ENCODE results near the gene ADAM8. TPM values are rescaled to one million over a fixed set of nuclear protein-coding genes. Genes with fewer than 3 reads are reported as not detected.

The ADAM8 gene
- total RNA-seq, 1 donor from 2014 or later = 2.6 TPM

DNA sequence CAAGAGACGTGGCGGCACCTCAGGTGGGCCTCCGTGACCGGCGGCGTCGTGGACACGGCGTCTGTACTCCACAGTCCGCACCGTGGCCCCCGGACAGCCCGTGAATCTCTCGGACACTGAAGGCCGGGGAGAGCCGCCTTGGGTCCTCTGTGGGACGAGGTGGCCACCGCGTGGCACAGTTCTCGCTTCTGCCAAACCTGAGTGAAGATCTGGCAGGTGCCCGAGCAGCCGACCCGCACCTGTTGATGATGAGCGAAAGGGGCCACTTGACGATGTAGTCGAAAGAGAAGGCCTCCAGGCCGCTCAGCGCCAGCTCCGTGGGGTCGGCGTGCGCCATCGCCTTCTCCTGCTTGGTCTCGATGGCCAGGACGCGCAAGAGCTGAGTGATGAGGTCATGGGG lies 8.5 kb upstream of the ADAM8 start:
- Histone ChIP-seq H3K4me1 (ENCODE audit: control insufficient read depth in 3 of 3, insufficient read depth in 3 of 3, low read length in 3 of 3) (peaks cover 0 to 3% (median 0%) of the 10 kb centered on the region in 3 donors), H3K9ac (ENCODE audit: low read depth in 1 of 3, low read length in 3 of 3) (no peak overlapping the region), H3K27me3 (ENCODE audit: control insufficient read depth in 3 of 3, insufficient read depth in 3 of 3, low read length in 3 of 3) (no peaks in the 10 kb centered on the region), H3K27ac (ENCODE audit: low read depth, low read length) (no peak overlapping the region), H3K4me3 (ENCODE audit: low read length in 3 of 3) (no peak overlapping the region), H3K9me3 (ENCODE audit: control insufficient read depth in 3 of 3, low read length in 3 of 3) (no peaks in the 10 kb centered on the region), H3K36me3 (ENCODE audit: control insufficient read depth in 3 of 3, insufficient read depth in 3 of 3, low read length in 3 of 3) (peaks cover 80 to 86% (median 82%) of the 10 kb centered on the region in 3 donors)

DNA sequence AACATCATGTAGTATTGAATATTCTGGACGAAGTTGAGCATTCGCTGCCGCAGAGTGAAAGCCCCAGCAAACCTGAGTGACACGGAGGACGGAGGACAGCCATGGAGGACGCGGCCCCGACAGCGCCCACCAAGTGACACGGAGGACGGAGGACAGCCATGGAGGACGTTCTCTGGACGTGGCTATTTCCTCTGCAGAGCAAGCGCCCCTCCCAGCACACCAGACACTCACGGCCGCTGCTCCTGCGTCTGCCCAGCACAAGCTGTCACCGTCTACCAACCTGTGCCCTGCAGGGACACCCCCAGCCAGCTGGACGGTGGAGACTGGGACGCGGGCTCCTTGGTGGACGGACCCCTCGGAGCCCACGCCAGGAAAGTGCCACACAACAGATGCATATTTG lies 7.3 kb upstream of the ADAM8 start:
- Histone ChIP-seq H3K36me3 (ENCODE audit: control insufficient read depth in 3 of 3, insufficient read depth in 3 of 3, low read length in 3 of 3) (peaks cover 82 to 88% (median 83%) of the 10 kb centered on the region in 3 donors), H3K27ac (ENCODE audit: low read depth, low read length) (no peak overlapping the region), H3K4me1 (ENCODE audit: control insufficient read depth in 3 of 3, insufficient read depth in 3 of 3, low read length in 3 of 3) (peaks cover 0 to 7% (median 0%) of the 10 kb centered on the region in 3 donors), H3K9ac (ENCODE audit: low read depth in 1 of 3, low read length in 3 of 3) (no peak overlapping the region), H3K27me3 (ENCODE audit: control insufficient read depth in 3 of 3, insufficient read depth in 3 of 3, low read length in 3 of 3) (no peaks in the 10 kb centered on the region), H3K9me3 (ENCODE audit: control insufficient read depth in 3 of 3, low read length in 3 of 3) (no peaks in the 10 kb centered on the region), H3K4me3 (ENCODE audit: low read length in 3 of 3) (no peak overlapping the region)

DNA sequence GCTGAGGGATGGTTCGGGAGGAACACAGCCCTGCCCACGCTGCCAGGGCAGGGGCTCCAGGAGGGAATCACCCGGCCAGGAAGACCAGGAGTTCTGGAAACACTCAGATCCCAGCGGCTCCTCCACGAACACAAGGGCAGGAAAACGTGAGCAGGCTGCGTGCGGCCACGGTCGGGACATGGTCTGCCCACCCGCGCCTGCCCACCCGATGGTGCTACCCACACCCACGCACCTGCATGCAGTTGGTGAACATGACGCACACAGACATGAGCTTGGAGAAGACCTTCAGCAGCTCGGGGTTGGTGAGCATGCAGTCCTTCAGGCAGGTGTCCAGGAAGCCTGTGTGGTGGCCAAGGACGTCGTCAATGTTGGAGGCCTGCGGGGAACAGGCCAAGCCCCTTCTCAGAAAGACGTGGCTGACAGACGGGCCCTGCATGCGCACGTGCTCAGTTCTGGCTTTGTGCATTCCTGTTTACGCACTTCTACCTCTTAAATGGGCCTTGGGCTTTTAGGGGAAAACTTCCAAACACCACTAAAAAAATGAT lies 6.2 kb upstream of the ADAM8 start:
- Histone ChIP-seq H3K9ac (ENCODE audit: low read depth in 1 of 3, low read length in 3 of 3) (no peak overlapping the region), H3K36me3 (ENCODE audit: control insufficient read depth in 3 of 3, insufficient read depth in 3 of 3, low read length in 3 of 3) (peaks cover 76 to 84% (median 77%) of the 10 kb centered on the region in 3 donors), H3K4me3 (ENCODE audit: low read length in 3 of 3) (no peak overlapping the region), H3K9me3 (ENCODE audit: control insufficient read depth in 3 of 3, low read length in 3 of 3) (no peaks in the 10 kb centered on the region), H3K27me3 (ENCODE audit: control insufficient read depth in 3 of 3, insufficient read depth in 3 of 3, low read length in 3 of 3) (no peaks in the 10 kb centered on the region), H3K4me1 (ENCODE audit: control insufficient read depth in 3 of 3, insufficient read depth in 3 of 3, low read length in 3 of 3) (peaks cover 0 to 7% (median 0%) of the 10 kb centered on the region in 3 donors), H3K27ac (ENCODE audit: low read depth, low read length) (no peak overlapping the region)

DNA sequence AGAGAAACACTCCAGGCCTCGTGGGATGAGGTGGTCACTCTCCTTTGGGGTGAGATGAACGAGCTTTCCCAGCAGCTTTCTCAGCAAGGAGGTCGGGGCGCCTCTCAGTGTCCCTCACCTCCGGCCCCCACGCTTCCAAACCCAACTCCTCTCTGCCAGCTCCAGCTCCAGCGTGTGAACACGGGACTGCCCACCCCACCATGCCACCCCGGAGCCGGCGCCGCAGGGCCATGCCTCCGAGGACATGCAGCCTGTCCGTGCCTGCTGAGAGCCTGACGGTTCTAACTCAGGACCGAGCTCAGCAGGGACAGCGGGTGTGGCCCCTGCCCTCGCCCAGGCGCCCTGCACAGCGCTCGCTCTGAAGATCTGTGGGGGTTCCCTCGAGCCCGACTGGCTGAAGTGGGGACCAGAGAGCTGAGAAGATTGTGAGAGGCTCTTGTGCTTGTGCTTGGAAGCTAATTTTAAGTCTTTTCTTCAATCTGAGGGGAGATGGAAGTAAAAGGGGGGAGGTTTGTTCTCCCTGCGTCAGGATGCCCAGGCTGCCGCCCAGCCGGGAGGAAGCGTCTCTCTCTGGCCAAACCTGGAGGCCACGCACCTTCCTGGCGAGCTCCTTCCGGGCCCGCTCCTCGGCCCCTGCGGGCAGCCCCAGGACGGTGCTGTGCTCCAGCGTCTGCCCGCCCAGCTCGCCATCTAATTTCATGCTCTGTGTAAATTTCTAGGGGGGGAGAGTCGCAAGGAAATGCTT lies 5.1 kb upstream of the ADAM8 start:
- Histone ChIP-seq H3K36me3 (ENCODE audit: control insufficient read depth in 3 of 3, insufficient read depth in 3 of 3, low read length in 3 of 3) (peaks cover 69 to 77% (median 69%) of the 10 kb centered on the region in 3 donors), H3K9ac (ENCODE audit: low read depth in 1 of 3, low read length in 3 of 3) (no peak overlapping the region), H3K4me3 (ENCODE audit: low read length in 3 of 3) (no peak overlapping the region), H3K27ac (ENCODE audit: low read depth, low read length) (no peak overlapping the region), H3K9me3 (ENCODE audit: control insufficient read depth in 3 of 3, low read length in 3 of 3) (no peaks in the 10 kb centered on the region), H3K27me3 (ENCODE audit: control insufficient read depth in 3 of 3, insufficient read depth in 3 of 3, low read length in 3 of 3) (peaks cover 0 to 9% (median 5%) of the 10 kb centered on the region in 3 donors), H3K4me1 (ENCODE audit: control insufficient read depth in 3 of 3, insufficient read depth in 3 of 3, low read length in 3 of 3) (peaks cover 0 to 7% (median 0%) of the 10 kb centered on the region in 3 donors)

DNA sequence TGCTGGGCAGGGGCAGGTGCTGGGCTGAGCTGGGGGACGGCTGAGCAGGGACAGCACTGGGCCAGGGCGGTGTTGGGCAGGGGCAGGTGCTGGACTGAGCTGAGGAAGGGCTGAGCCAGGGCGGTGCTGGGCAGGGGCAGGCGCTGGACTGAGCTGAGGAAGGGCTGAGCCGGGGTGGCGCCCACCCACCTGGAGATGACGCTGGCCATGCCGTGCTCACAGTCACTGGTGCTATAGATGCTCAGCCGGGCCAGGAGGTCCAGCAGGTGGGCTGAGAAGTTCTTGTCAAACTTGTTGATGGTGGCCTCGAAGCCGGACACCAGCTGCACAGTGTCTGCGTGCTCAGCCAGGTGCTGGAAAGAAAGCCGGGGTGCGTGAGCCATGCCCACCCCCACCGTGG lies 4.4 kb upstream of the ADAM8 start:
- Histone ChIP-seq H3K36me3 (ENCODE audit: control insufficient read depth in 3 of 3, insufficient read depth in 3 of 3, low read length in 3 of 3) (peaks cover 63 to 70% (median 67%) of the 10 kb centered on the region in 3 donors), H3K27me3 (ENCODE audit: control insufficient read depth in 3 of 3, insufficient read depth in 3 of 3, low read length in 3 of 3) (peaks cover 2 to 15% (median 9%) of the 10 kb centered on the region in 3 donors)

DNA sequence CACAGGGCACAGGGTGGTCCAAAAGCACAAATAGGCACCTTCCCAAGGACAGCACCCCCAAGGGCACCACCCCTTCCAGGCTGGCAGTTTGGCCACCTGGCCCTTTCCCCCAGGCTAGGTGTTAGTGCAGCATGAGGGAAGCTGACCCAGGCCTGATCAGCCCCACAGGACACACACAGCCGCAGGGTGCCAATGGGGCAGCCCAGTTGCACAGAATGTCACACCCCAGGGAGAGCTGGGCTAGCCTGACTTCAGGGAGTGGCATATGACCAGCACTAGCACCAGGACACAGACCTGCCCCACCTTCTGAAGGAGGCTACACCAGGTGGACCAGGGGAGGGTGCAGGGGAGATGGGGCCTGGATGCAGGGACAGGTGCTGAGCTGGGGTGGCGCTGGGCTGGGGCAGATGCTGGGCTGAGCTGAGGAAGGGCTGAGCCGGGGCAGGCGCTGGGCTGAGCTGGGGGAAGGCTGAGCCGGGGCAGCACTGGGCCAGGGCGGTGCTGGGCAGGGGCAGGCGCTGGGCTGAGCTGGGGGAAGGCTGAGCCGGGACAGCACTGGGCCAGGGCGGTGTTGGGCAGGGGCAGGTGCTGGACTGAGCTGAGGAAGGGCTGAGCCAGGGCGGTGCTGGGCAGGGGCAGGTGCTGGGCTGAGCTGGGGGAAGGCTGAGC lies 3.9 kb upstream of the ADAM8 start:
- H3K27ac ChIP-seq (ENCODE audit: low read depth, low read length) = no peak overlapping the region
- H3K4me1 ChIP-seq (ENCODE audit: control insufficient read depth in 3 of 3, insufficient read depth in 3 of 3, low read length in 3 of 3) = peaks cover 0 to 7% (median 4%) of the 10 kb centered on the region in 3 donors
- peaks cover 5 to 20% (median 14%) of the 10 kb centered on the region in 3 donors for H3K27me3 ChIP-seq (ENCODE audit: control insufficient read depth in 3 of 3, insufficient read depth in 3 of 3, low read length in 3 of 3)
- H3K4me3 ChIP-seq (ENCODE audit: low read length in 3 of 3) = no peak overlapping the region
- no peaks in the 10 kb centered on the region for H3K9me3 ChIP-seq (ENCODE audit: control insufficient read depth in 3 of 3, low read length in 3 of 3)
- H3K36me3 ChIP-seq (ENCODE audit: control insufficient read depth in 3 of 3, insufficient read depth in 3 of 3, low read length in 3 of 3) = peaks cover 58 to 64% (median 63%) of the 10 kb centered on the region in 3 donors
- H3K9ac ChIP-seq (ENCODE audit: low read depth in 1 of 3, low read length in 3 of 3) = no peak overlapping the region

More for the DNA sequence above, 4.4 kb upstream of the ADAM8 start:
- no peak overlapping the region for H3K4me3 ChIP-seq (ENCODE audit: low read length in 3 of 3)
- no peak overlapping the region for H3K9ac ChIP-seq (ENCODE audit: low read depth in 1 of 3, low read length in 3 of 3)
- no peak overlapping the region for H3K27ac ChIP-seq (ENCODE audit: low read depth, low read length)
- no peaks in the 10 kb centered on the region for H3K9me3 ChIP-seq (ENCODE audit: control insufficient read depth in 3 of 3, low read length in 3 of 3)
- H3K4me1 ChIP-seq (ENCODE audit: control insufficient read depth in 3 of 3, insufficient read depth in 3 of 3, low read length in 3 of 3) = peaks cover 0 to 7% (median 4%) of the 10 kb centered on the region in 3 donors

DNA sequence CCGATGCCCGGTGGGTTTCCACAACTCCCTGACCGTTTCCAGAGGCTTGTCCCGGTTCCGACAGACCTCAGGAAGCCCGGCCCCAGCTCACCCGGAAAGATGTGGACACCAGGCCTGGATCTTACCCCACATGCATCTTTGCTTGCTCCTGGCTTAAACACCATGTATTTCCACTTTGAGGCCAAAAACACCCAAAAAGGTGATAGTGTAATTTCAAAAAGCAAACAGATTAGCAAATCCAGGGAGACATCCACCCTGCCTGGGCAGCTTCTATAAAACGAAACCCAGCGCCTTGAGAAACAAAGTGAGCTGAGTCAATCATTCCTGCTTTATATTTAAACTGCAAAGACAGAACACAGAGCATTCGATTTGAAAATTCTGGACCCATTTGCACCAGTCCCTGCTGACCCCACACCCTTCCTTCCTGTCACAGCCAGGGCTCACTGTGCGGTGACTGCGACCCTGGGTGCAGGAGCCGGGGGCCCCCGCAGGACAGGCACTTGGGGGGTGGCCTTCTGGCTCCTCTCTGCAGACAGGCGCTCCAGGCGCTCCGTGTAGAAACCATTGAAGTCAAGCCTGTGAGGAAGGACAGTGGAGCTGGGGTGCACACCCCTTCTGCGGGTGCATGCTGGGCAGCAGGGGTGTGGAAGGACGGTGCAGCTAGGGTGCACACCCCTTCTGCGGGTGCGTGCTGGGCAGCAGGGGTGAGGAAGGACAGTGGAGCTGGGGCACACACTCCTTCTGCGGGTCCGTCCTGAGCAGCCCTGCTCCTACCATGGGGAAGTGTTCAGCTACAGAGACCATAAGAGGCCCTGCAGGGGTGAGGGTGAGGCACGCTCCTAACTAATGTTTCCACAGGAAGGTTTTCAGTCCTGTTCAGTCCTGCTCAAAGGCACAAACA lies 2.9 kb upstream of the ADAM8 start:
- H3K4me1 ChIP-seq (ENCODE audit: control insufficient read depth in 3 of 3, insufficient read depth in 3 of 3, low read length in 3 of 3) = peaks cover 0 to 7% (median 4%) of the 10 kb centered on the region in 3 donors

DNA sequence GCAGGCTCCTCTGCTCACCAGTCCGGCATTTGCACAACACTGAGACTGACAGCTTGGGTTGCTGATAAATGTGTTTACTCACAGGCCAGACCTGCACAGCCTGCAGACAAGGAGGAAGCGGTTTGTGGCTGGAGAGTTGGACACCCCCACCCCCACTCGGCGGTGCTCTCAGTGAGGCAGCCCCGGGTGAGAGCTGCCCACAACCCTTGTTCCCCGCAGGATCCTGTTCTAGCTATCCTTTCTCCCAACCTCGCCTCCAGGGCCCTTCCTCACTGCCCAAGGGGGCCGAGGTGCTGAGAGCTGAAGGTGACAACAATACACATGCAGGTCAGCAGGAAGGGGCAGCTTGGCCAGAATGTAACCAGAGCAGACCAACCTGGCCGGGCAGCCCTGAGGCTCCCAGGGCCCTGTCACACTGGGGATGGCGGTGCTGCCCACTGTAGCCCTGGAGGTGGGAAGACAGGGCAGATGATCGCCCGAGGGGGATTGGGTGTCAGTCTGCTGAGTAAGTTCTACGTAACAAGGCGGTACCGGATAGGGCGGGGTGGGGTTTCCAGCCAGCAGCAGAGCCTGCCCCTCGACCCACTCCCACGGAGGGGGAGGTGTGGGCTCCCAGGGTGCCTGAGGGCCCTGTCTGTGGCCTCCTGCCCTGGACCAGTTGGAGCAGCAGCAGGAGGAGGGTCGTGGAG lies 2.1 kb upstream of the ADAM8 start:
- H3K4me3 ChIP-seq (ENCODE audit: low read length in 3 of 3) = no peak overlapping the region
- H3K27ac ChIP-seq (ENCODE audit: low read depth, low read length) = no peak overlapping the region
- H3K36me3 ChIP-seq (ENCODE audit: control insufficient read depth in 3 of 3, insufficient read depth in 3 of 3, low read length in 3 of 3) = peaks cover 42 to 47% (median 45%) of the 10 kb centered on the region in 3 donors
- no peak overlapping the region for H3K9ac ChIP-seq (ENCODE audit: low read depth in 1 of 3, low read length in 3 of 3)
- H3K4me1 ChIP-seq (ENCODE audit: control insufficient read depth in 3 of 3, insufficient read depth in 3 of 3, low read length in 3 of 3) = peaks cover 0 to 7% (median 4%) of the 10 kb centered on the region in 3 donors
- H3K9me3 ChIP-seq (ENCODE audit: control insufficient read depth in 3 of 3, low read length in 3 of 3) = no peaks in the 10 kb centered on the region
- peaks cover 5 to 32% (median 26%) of the 10 kb centered on the region in 3 donors for H3K27me3 ChIP-seq (ENCODE audit: control insufficient read depth in 3 of 3, insufficient read depth in 3 of 3, low read length in 3 of 3)

More for the DNA sequence above, 2.9 kb upstream of the ADAM8 start:
- Histone ChIP-seq H3K36me3 (ENCODE audit: control insufficient read depth in 3 of 3, insufficient read depth in 3 of 3, low read length in 3 of 3) (peaks cover 49 to 55% (median 54%) of the 10 kb centered on the region in 3 donors), H3K27me3 (ENCODE audit: control insufficient read depth in 3 of 3, insufficient read depth in 3 of 3, low read length in 3 of 3) (peaks cover 5 to 28% (median 24%) of the 10 kb centered on the region in 3 donors), H3K9me3 (ENCODE audit: control insufficient read depth in 3 of 3, low read length in 3 of 3) (no peaks in the 10 kb centered on the region), H3K9ac (ENCODE audit: low read depth in 1 of 3, low read length in 3 of 3) (no peak overlapping the region), H3K4me3 (ENCODE audit: low read length in 3 of 3) (no peak overlapping the region), H3K27ac (ENCODE audit: low read depth, low read length) (no peak overlapping the region)
